Panc1 (cell line): ENCODE results near the gene ADPRHL1. TPM values are rescaled to one million over a fixed set of nuclear protein-coding genes. Genes with fewer than 3 reads are reported as not detected.

ENCODE experiments used
- ATAC-seq: fragments of 200-7000 bp; cut with Tn5 transposase; 2 replicates; pipeline ENCODE4 v1.9.1; 2020; ENCODE audit warnings: mild to moderate bottlenecking, moderate library complexity
- BruUV-seq: library from RNA; stranded (reverse); fragments of 400-500 nt; replicated peaks from 2 replicates; lab custom pipeline; 2021; lab: Mats Ljungman, UMichigan
- CTCF ChIA-PET: fragments of 300-600 bp; sonication (Branson Sonifier 250); formaldehyde crosslinking; loops from one replicate; lab custom pipeline; 2022; ENCODE audit warnings: antibody characterized with exemption; lab: Charles Lee
- POLR2A ChIA-PET: fragments of 300-600 bp; sonication (Branson Sonifier 250); formaldehyde crosslinking; loops from one replicate; lab custom pipeline; 2022; ENCODE audit warnings: antibody characterized with exemption; lab: Charles Lee
- DNase-seq: peaks from one replicate; pipeline ENCODE4 v3.0.0-alpha.2; 2010; ENCODE audit warnings: low read depth, low spot score
- H3K27ac ChIP-seq: 2 replicates; pipeline ENCODE4 v1.5.1; 2011; ENCODE audit warnings: mild to moderate bottlenecking, low read length, inconsistent platforms
- H3K27me3 ChIP-seq: fragments of 200-500 bp; sonication (Bioruptor generic); 2 replicates; pipeline ENCODE4 v1.6.0; 2014; ENCODE audit warnings: low read length, inconsistent platforms; ENCODE audit not compliant: control insufficient read depth, insufficient read depth
- H3K36me3 ChIP-seq: fragments of 200-500 bp; sonication (Bioruptor generic); 2 replicates; pipeline ENCODE4 v1.5.1; 2014; ENCODE audit warnings: inconsistent platforms, mild to moderate bottlenecking, low read length, moderate library complexity; ENCODE audit not compliant: control insufficient read depth, insufficient read depth
- H3K4me1 ChIP-seq: 2 replicates; pipeline ENCODE4 v1.5.1; 2011; ENCODE audit warnings: inconsistent platforms, mild to moderate bottlenecking, low read length, moderate library complexity; ENCODE audit not compliant: control insufficient read depth, insufficient read depth
- H3K4me3 ChIP-seq, 2 experiments: 2 replicates each; pipeline ENCODE4 v1.5.1; 2011 to 2012; ENCODE audit warnings: low read depth in 2 of 2, low read length in 2 of 2, mild to moderate bottlenecking in 2 of 2, inconsistent platforms in 1 of 2, moderate library complexity in 1 of 2
- H3K9me3 ChIP-seq: fragments of 200-500 bp; sonication (Bioruptor generic); 2 replicates; pipeline ENCODE4 v1.5.1; 2014; ENCODE audit warnings: low read depth, mild to moderate bottlenecking, inconsistent platforms, low read length, moderate library complexity; ENCODE audit not compliant: control insufficient read depth, insufficient read depth
- POLR2AphosphoS5 ChIP-seq: IDR thresholded peaks from 2 replicates; pipeline ENCODE4 v1.6.1; 2012; ENCODE audit warnings: mild to moderate bottlenecking, low read depth, low read length, moderate library complexity
- SIN3A ChIP-seq: IDR thresholded peaks from 2 replicates; pipeline ENCODE4 v1.6.1; 2012; ENCODE audit warnings: low read depth, mild to moderate bottlenecking, low read length, moderate library complexity, borderline replicate concordance; ENCODE audit not compliant: insufficient read depth
- TCF7L2 ChIP-seq: IDR thresholded peaks from 2 replicates; pipeline ENCODE4 v1.6.1; 2011; ENCODE audit warnings: mild to moderate bottlenecking, low read depth, low read length, inconsistent platforms
- in situ Hi-C: cut with HindIII; loops from 2 replicates; pipeline ENCODE4 v1.10.0; 2016; ENCODE audit warnings: low sequenced_read_pairs, low pct_unique_long_range_greater_than_20kb
- intact Hi-C: fragments of 100-400 bp; cut with micrococcal nuclease; formaldehyde crosslinking; loops from one replicate; pipeline ENCODE4 v1.10.0; 2022; ENCODE audit not compliant: unreplicated experiment
- total RNA-seq: library from RNA; stranded (reverse); gene quantifications from one replicate; pipeline ENCODE4 v1.2.1, GENCODE V29; 2021; ENCODE audit not compliant: unreplicated experiment
- TF ChIP-seq, protein P1 (sequence below): fragments of 450-650 bp; IDR thresholded peaks from 2 replicates; pipeline ENCODE4 v1.5.1; 2017; ENCODE audit warnings: mild to moderate bottlenecking
- TF ChIP-seq, protein P2 (sequence below), 2 experiments: IDR thresholded peaks; 2 replicates each; pipeline ENCODE4 v1.6.1; 2011 to 2012; ENCODE audit warnings: low read depth in 2 of 2, control low read depth in 1 of 2, low read length in 1 of 2, mild to moderate bottlenecking in 1 of 2, moderate library complexity in 1 of 2; ENCODE audit not compliant: insufficient read depth in 1 of 2

The ADPRHL1 gene
- total RNA-seq, 1 experiment from 2014 or later = 4.8 TPM

DNA sequence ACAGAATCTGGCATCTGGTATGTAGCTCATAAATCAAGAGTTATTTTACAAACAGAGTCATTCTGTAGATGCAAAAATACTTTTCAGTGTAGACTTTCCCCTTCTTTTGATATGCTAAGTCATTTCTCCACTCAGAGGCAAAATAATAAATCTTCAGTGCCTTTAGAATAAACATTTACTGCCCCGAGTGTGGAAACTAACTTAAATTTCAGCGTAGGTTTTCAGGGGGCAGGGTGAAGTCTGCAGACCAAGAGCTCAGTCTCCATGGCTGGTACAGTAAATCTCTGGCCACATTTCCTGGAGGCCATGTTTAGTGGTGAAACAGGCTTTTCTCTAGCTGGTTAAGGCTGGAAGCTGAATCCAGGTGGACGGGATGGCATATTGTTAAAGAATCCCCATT, 13.1 kb upstream of the ADPRHL1 start:
- CTCF ChIA-PET = no interaction called here
- no peak for ATAC-seq

DNA sequence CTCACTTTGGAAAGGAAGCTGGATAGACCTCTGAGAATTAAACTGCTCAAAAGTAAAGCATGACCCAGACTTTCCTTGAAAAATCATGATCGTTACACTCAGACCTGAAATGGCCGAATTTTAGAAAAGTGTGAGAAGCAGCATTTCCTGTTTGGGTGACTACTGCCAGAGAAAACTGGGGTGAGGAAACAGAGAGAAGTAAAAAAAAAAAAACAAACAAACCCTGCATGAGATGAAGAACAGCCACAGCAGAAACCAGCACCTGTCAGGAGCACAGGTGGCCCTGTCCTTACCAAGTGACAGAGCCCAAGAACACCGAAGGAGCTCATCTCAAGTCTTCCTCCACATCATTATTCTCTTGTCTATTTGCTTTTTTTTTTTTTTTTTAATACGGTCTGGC, 12.0 kb upstream of the ADPRHL1 start:
- H3K27ac ChIP-seq = no peak overlapping the region
- no TSS peak for BruUV-seq
- H3K4me1 ChIP-seq = no peaks in the 10 kb centered on the region
- no peak for TF ChIP-seq POLR2AphosphoS5
- TF ChIP-seq, protein P1, sequence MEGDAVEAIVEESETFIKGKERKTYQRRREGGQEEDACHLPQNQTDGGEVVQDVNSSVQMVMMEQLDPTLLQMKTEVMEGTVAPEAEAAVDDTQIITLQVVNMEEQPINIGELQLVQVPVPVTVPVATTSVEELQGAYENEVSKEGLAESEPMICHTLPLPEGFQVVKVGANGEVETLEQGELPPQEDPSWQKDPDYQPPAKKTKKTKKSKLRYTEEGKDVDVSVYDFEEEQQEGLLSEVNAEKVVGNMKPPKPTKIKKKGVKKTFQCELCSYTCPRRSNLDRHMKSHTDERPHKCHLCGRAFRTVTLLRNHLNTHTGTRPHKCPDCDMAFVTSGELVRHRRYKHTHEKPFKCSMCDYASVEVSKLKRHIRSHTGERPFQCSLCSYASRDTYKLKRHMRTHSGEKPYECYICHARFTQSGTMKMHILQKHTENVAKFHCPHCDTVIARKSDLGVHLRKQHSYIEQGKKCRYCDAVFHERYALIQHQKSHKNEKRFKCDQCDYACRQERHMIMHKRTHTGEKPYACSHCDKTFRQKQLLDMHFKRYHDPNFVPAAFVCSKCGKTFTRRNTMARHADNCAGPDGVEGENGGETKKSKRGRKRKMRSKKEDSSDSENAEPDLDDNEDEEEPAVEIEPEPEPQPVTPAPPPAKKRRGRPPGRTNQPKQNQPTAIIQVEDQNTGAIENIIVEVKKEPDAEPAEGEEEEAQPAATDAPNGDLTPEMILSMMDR = no peak
- no peak for TF ChIP-seq TCF7L2
- TF ChIP-seq SIN3A = no peak
- TF ChIP-seq, protein P2, sequence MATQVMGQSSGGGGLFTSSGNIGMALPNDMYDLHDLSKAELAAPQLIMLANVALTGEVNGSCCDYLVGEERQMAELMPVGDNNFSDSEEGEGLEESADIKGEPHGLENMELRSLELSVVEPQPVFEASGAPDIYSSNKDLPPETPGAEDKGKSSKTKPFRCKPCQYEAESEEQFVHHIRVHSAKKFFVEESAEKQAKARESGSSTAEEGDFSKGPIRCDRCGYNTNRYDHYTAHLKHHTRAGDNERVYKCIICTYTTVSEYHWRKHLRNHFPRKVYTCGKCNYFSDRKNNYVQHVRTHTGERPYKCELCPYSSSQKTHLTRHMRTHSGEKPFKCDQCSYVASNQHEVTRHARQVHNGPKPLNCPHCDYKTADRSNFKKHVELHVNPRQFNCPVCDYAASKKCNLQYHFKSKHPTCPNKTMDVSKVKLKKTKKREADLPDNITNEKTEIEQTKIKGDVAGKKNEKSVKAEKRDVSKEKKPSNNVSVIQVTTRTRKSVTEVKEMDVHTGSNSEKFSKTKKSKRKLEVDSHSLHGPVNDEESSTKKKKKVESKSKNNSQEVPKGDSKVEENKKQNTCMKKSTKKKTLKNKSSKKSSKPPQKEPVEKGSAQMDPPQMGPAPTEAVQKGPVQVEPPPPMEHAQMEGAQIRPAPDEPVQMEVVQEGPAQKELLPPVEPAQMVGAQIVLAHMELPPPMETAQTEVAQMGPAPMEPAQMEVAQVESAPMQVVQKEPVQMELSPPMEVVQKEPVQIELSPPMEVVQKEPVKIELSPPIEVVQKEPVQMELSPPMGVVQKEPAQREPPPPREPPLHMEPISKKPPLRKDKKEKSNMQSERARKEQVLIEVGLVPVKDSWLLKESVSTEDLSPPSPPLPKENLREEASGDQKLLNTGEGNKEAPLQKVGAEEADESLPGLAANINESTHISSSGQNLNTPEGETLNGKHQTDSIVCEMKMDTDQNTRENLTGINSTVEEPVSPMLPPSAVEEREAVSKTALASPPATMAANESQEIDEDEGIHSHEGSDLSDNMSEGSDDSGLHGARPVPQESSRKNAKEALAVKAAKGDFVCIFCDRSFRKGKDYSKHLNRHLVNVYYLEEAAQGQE (IDR thresholded peaks at IDR 0.05; ENCODE audit: insufficient read depth in 1 of 2, low read depth in 2 of 2, low read length in 1 of 2) = no peak
- H3K9me3 ChIP-seq = no peaks in the 10 kb centered on the region
- intact Hi-C loops = no loop called here
- no peaks in the 10 kb centered on the region; the same call in 1 of the 2 replicates for H3K36me3 ChIP-seq
- ChIA-PET CTCF (no interaction called here), POLR2A (interaction anchor here (0.7 kb wide), 1 partner anchor 14 kb away, joined by 4 read pairs; no protein-coding TSS in a partner anchor)
- H3K4me3 ChIP-seq = no peak overlapping the region
- DNase-seq = no peak
- H3K27me3 ChIP-seq = no peaks in the 10 kb centered on the region
- in situ Hi-C loops = no loop called here
- no peak for ATAC-seq

More for the DNA sequence above, 13.1 kb upstream of the ADPRHL1 start:
- Histone ChIP-seq H3K4me1 (no peaks in the 10 kb centered on the region), H3K4me3 (no peak overlapping the region), H3K27me3 (no peaks in the 10 kb centered on the region), H3K9me3 (no peaks in the 10 kb centered on the region), H3K36me3 (no peaks in the 10 kb centered on the region; the same call in 1 of the 2 replicates), H3K27ac (no peak overlapping the region)
- in situ Hi-C loops (no loop called here), intact Hi-C loops (no loop called here)
- DNase-seq = no peak
- TF ChIP-seq SIN3A (no peak), POLR2AphosphoS5 (no peak), TCF7L2 (no peak)
- TF ChIP-seq, protein P1 = no peak
- TF ChIP-seq, protein P2 (IDR thresholded peaks at IDR 0.05; ENCODE audit: insufficient read depth in 1 of 2, low read depth in 2 of 2, low read length in 1 of 2) = no peak
- no TSS peak for BruUV-seq
- POLR2A ChIA-PET = no interaction called here
